Activated naive CD4-positive, alpha-beta T cell treated with anti-CD3 and anti-CD28 coated beads, Interleukin-2, amount 50 U/mL, for 72 hours (primary cell): ENCODE measurements around the gene ARHGEF35. TPM values are rescaled to one million over a fixed set of nuclear protein-coding genes. Genes with fewer than 3 reads are reported as not detected.
"Not testable (repeated sequence)": the region's sequence is repeated elsewhere in the genome, so short reads cannot be mapped to it uniquely, and the experiment has no call there.

ENCODE experiments used
- ATAC-seq, 2 donors: fragments of 150-1000 bp; cut with Tn5 transposase; 2 replicates each; pipeline ENCODE4 v1.10.0; 2021; ENCODE audit warnings: mild to moderate bottlenecking in 2 of 2, moderate library complexity in 2 of 2
- DNase-seq, 2 donors: peaks; one replicate each; pipeline ENCODE4 v3.0.0; 2021 to 2022; ENCODE audit warnings: low spot score in 2 of 2
- H3K27ac Mint-ChIP-seq, 2 donors: one replicate each; pipeline ENCODE4 v1.8.0; 2022; ENCODE audit warnings: mild to moderate bottlenecking in 2 of 2, mixed read lengths in 2 of 2
- H3K36me3 Mint-ChIP-seq, 2 donors: one replicate each; pipeline ENCODE4 v1.8.0; 2022; ENCODE audit warnings: mixed read lengths in 2 of 2
- H3K9me3 Mint-ChIP-seq, 2 donors: one replicate each; pipeline ENCODE4 v1.8.0; 2022; ENCODE audit warnings: mixed read lengths in 2 of 2
- total RNA-seq, 2 donors: library from RNA; stranded (reverse); gene quantifications; one replicate each; pipeline ENCODE4 v1.2.3, GENCODE V29; 2022

ARHGEF35 gene
- total RNA-seq, 2 donors from 2014 or later, result 0.19 to 4.6 TPM

GRCh38 chr7:144193782-144194181 lies 1.9 kb downstream of the ARHGEF35 start:
- peak in 1 of 2 donors; percentile 22 for ATAC-seq
- H3K36me3 Mint-ChIP-seq, DNase-seq, H3K9me3 Mint-ChIP-seq, H3K27ac Mint-ChIP-seq: not testable (repeated sequence)

GRCh38 chr7:144188578-144189171 lies 7.0 kb downstream of the ARHGEF35 start:
- H3K9me3 Mint-ChIP-seq, H3K36me3 Mint-ChIP-seq, H3K27ac Mint-ChIP-seq, DNase-seq: not testable (repeated sequence)
- ATAC-seq, result peak; percentile 35 to 69

- H3K27ac Mint-ChIP-seq, H3K9me3 Mint-ChIP-seq, ATAC-seq, DNase-seq, H3K36me3 Mint-ChIP-seq: not testable (repeated sequence)
Observed at GRCh38 chr7:144187848-144188247, 7.8 kb downstream of the ARHGEF35 start.

GRCh38 chr7:144183166-144183565 lies 12.5 kb downstream of the ARHGEF35 start, which contains the start of gene CTAGE4:
TSS of gene CTAGE4 (plus strand) at chr7:144183466. CDS start at chr7:144183504, 38 bp downstream.
- not testable (repeated sequence) for ATAC-seq, DNase-seq, H3K9me3 Mint-ChIP-seq, H3K27ac Mint-ChIP-seq, H3K36me3 Mint-ChIP-seq

GRCh38 chr7:144179165-144179479 lies 16.5 kb downstream of the ARHGEF35 start:
- not testable (repeated sequence) for ATAC-seq, H3K36me3 Mint-ChIP-seq, H3K9me3 Mint-ChIP-seq, H3K27ac Mint-ChIP-seq, DNase-seq

- H3K9me3 Mint-ChIP-seq, H3K27ac Mint-ChIP-seq, DNase-seq, H3K36me3 Mint-ChIP-seq: not testable (repeated sequence)
- peak; percentile 70 to 72 for ATAC-seq
Observed at GRCh38 chr7:144178380-144179164, 17.1 kb downstream of the ARHGEF35 start.

- no peak overlapping the region for H3K27ac Mint-ChIP-seq
- DNase-seq, result no peak
- peaks cover 3 to 15% of the 10 kb centered on the region in 2 donors for H3K9me3 Mint-ChIP-seq
- no peak for ATAC-seq
- peaks cover 0 to 15% of the 10 kb centered on the region in 2 donors for H3K36me3 Mint-ChIP-seq
Observed at GRCh38 chr7:144174613-144175012, 21.0 kb downstream of the ARHGEF35 start.

GRCh38 chr7:144171594-144172350 lies 23.9 kb downstream of the ARHGEF35 start:
- not testable (repeated sequence) for ATAC-seq, H3K27ac Mint-ChIP-seq, DNase-seq
- peaks cover 3 to 15% of the 10 kb centered on the region in 2 donors for H3K9me3 Mint-ChIP-seq
- peaks cover 0 to 15% of the 10 kb centered on the region in 2 donors for H3K36me3 Mint-ChIP-seq

- Mint-ChIP-seq H3K36me3 (no peaks in the 10 kb centered on the region), H3K9me3 (no peaks in the 10 kb centered on the region), H3K27ac (no peak overlapping the region)
- DNase-seq (no peak), ATAC-seq (no peak)
Observed at GRCh38 chr7:144164784-144165183, 30.8 kb downstream of the ARHGEF35 start.

- Mint-ChIP-seq H3K36me3 (no peaks in the 10 kb centered on the region), H3K9me3 (no peaks in the 10 kb centered on the region), H3K27ac (no peak overlapping the region)
- DNase-seq (no peak), ATAC-seq (no peak)
Observed at GRCh38 chr7:144158861-144159260, 36.8 kb downstream of the ARHGEF35 start.

- no peak overlapping the region for H3K27ac Mint-ChIP-seq
- no peak for DNase-seq
Observed at GRCh38 chr7:144148224-144148827, 47.3 kb downstream of the ARHGEF35 start.

GRCh38 chr7:144144426-144144825 lies 51.2 kb downstream of the ARHGEF35 start:
- Mint-ChIP-seq H3K36me3 (peaks cover 11 to 19% of the 10 kb centered on the region in 2 donors), H3K27ac (no peak overlapping the region), H3K9me3 (peaks cover 15 to 17% of the 10 kb centered on the region in 2 donors)
- DNase-seq (no peak), ATAC-seq (no peak)

More at GRCh38 chr7:144148224-144148827, 47.3 kb downstream of the ARHGEF35 start:
- no peak for ATAC-seq
- Mint-ChIP-seq H3K36me3 (peaks cover 16 to 25% of the 10 kb centered on the region in 2 donors), H3K9me3 (peaks cover 16 to 24% of the 10 kb centered on the region in 2 donors)

GRCh38 chr7:144142187-144142586 lies 53.4 kb downstream of the ARHGEF35 start:
- Mint-ChIP-seq H3K36me3 (peaks cover 0 to 6% of the 10 kb centered on the region in 2 donors), H3K9me3 (peaks cover 5 to 6% of the 10 kb centered on the region in 2 donors), H3K27ac (no peak overlapping the region)
- no peak for ATAC-seq
- no peak for DNase-seq

GRCh38 chr7:144137501-144137900 lies 58.1 kb downstream of the ARHGEF35 start:
- no peak for ATAC-seq
- H3K27ac Mint-ChIP-seq, result no peak overlapping the region
- no peak for DNase-seq
- H3K36me3 Mint-ChIP-seq, result no peaks in the 10 kb centered on the region
- H3K9me3 Mint-ChIP-seq, result peaks cover 0 to 5% of the 10 kb centered on the region in 2 donors
